GM18861 (cell line): ENCODE measurements around the gene SDF4.
"Not testable (repeated sequence)": the region's sequence is repeated elsewhere in the genome, so short reads cannot be mapped to it uniquely, and the experiment has no call there.

ENCODE experiments used
- ATAC-seq: cut with Tn5 transposase; IDR thresholded peaks from one replicate; pipeline ENCODE4 v1.9.1; 2021; ENCODE audit not compliant: unreplicated experiment

SDF4 gene

GRCh38 chr1:1181129-1181937 is 50.5 kb downstream of the SDF4 start:
- ATAC-seq, result no peak

- no peak for ATAC-seq
Measured at GRCh38 chr1:1179983-1180861, 51.6 kb downstream of the SDF4 start.

GRCh38 chr1:1179346-1179982 is 52.3 kb downstream of the SDF4 start:
- no peak for ATAC-seq

GRCh38 chr1:1178794-1179331 is 52.9 kb downstream of the SDF4 start:
- ATAC-seq, result no peak

- ATAC-seq, result no peak
Measured at GRCh38 chr1:1177452-1178206, 54.2 kb downstream of the SDF4 start.

GRCh38 chr1:1176931-1177330 is 54.9 kb downstream of the SDF4 start:
- ATAC-seq, result no peak

GRCh38 chr1:1176063-1176761 is 55.6 kb downstream of the SDF4 start:
- not testable (repeated sequence) for ATAC-seq

GRCh38 chr1:1175221-1176062 is 56.4 kb downstream of the SDF4 start:
- ATAC-seq, result no peak

- no peak for ATAC-seq
Measured at GRCh38 chr1:1173793-1174415, 57.9 kb downstream of the SDF4 start, which contains the start of gene TTLL10. Gene TTLL10 (plus strand): TSS chr1:1173880. CDS start chr1:1179216, 5,336 bp downstream.

- ATAC-seq, result no peak
Measured at GRCh38 chr1:1173061-1173792, 58.6 kb downstream of the SDF4 start.

GRCh38 chr1:1171546-1172340 is 60.1 kb downstream of the SDF4 start:
- no peak for ATAC-seq

- ATAC-seq, result no peak
Measured at GRCh38 chr1:1171161-1171545, 60.6 kb downstream of the SDF4 start.

GRCh38 chr1:1170215-1171091 is 61.3 kb downstream of the SDF4 start:
- no peak for ATAC-seq

- ATAC-seq, result no peak
Measured at GRCh38 chr1:1169429-1170214, 62.2 kb downstream of the SDF4 start.
